ENCODE results near the gene SLC35F3.

SLC35F3 gene

DNA sequence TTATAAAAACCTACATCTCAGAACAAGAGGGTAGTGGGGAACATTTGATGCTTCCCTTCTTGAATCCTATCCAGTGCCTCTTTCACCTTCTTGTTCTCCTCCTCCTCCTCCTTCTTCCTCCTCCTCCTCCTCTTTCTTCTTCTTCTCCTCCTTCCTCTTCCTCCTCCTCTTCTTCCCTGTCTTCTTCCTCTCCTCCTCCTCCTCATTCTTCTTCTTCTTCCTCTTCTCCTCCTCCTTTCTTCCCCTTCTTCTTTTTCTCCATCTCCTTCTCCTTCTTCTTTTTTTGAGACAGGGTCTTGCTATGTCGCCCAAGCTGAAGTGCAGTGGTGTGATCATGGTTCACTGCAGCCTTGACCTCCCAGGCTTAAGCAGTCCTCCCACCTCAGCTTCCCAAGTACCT, 31.9 kb downstream of the SLC35F3 start:
- H3K27me3 Mint-ChIP-seq: peaks cover 8% of the 10 kb centered on the region
- no peaks in the 10 kb centered on the region for H3K36me3 Mint-ChIP-seq
- no peak for ATAC-seq (ENCODE audit: low read depth)
- no peaks in the 10 kb centered on the region for H3K4me1 Mint-ChIP-seq
- no peak for DNase-seq (ENCODE audit: low spot score in 2 of 2)
- H3K27ac Mint-ChIP-seq: no peak overlapping the region
- no peak overlapping the region for H3K4me3 Mint-ChIP-seq
- H3K9me3 Mint-ChIP-seq: peaks cover 4% of the 10 kb centered on the region

DNA sequence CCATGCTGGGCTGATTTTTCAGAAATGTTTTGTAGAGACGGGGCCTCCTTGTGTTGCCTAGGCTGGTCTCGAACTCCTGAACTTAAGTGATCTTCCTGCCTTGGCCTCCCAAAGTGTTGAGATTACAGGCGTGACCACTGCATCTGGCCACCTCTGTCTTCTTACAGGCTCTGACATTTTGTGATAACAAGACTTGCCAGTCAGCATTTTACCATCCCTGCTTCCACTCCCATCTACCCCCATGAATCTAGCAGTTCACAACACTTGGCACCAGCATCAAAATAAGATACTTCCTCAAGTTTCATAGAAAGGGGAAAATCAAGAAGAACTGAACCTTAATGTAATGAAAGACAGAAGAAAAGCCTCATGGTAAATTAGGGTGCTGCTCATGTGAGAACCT, 32.4 kb downstream of the SLC35F3 start:
- Mint-ChIP-seq H3K27me3 (peaks cover 8% of the 10 kb centered on the region), H3K4me1 (no peaks in the 10 kb centered on the region), H3K4me3 (no peak overlapping the region), H3K36me3 (no peaks in the 10 kb centered on the region), H3K27ac (no peak overlapping the region), H3K9me3 (peaks cover 4% of the 10 kb centered on the region)
- no peak for ATAC-seq (ENCODE audit: low read depth)
- DNase-seq (ENCODE audit: low spot score in 2 of 2): no peak

DNA sequence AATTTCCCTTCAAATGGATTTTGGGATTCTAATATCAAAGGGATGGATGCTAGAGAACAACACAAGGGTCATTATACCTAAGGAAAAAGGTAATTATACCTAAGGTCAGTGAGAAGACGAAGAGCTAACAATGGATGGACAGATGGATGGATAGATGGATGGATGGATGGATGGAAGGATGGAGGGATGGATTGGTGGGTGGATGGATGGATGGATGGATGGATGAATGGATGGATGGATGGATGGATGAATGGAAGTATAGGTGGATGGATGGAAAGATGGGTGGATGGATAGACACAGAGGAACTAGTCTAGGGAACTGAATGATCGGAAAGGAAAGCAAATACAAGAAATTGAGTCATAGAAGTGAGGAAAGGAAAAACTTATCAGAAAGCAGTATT, 34.0 kb downstream of the SLC35F3 start:
- no peak for ATAC-seq (ENCODE audit: low read depth)
- H3K4me3 Mint-ChIP-seq: no peak overlapping the region
- DNase-seq (ENCODE audit: low spot score in 2 of 2): no peak
- H3K4me1 Mint-ChIP-seq: no peaks in the 10 kb centered on the region
- peaks cover 8% of the 10 kb centered on the region for H3K27me3 Mint-ChIP-seq
- H3K27ac Mint-ChIP-seq: no peak overlapping the region
- no peaks in the 10 kb centered on the region for H3K36me3 Mint-ChIP-seq
- H3K9me3 Mint-ChIP-seq: peaks cover 4% of the 10 kb centered on the region

DNA sequence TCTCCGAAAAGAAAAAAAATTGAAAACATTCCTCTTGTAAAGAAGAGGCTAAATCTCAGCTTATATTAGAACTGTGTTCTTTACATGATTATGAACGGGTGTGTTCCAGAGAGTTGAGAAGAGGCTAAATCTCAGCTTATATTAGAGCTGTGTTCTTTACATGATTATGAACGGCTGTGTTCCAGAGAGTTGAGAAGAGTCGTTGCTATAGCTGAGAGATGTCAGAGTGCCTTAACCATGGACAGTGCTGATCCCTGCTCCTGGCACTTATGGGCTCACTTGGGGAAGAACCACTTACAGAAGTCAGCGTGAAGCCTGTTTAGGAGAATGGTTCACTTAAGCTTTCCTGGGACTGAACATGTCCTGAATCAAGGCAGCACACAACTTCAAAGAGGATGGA, 35.0 kb downstream of the SLC35F3 start:
- H3K4me1 Mint-ChIP-seq: no peaks in the 10 kb centered on the region
- no peak for ATAC-seq (ENCODE audit: low read depth)
- no peak overlapping the region for H3K4me3 Mint-ChIP-seq
- no peaks in the 10 kb centered on the region for H3K36me3 Mint-ChIP-seq
- no peak overlapping the region for H3K27ac Mint-ChIP-seq
- DNase-seq (ENCODE audit: low spot score in 2 of 2): no peak
- H3K9me3 Mint-ChIP-seq: peaks cover 4% of the 10 kb centered on the region
- peaks cover 8% of the 10 kb centered on the region for H3K27me3 Mint-ChIP-seq

DNA sequence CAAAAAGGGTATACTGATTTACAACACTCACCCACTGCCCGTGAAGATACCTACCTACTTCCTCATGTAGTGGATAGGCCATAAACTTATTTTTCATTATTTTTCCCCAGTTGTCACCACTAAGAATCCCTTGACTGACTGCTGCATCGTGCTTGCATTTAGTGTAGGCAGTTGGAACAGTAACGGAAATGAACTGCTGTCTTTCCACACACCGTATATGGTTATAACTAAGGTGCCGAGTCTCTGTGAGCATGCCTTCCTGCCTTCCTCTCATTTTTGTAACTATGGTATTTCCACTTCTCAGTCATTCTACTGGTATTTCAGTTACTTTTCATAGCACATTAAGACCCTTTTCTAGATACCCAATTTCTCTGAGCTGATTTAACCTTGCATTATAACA, 36.4 kb downstream of the SLC35F3 start:
- no peaks in the 10 kb centered on the region for H3K36me3 Mint-ChIP-seq
- no peak for ATAC-seq (ENCODE audit: low read depth)
- H3K9me3 Mint-ChIP-seq: peaks cover 4% of the 10 kb centered on the region
- DNase-seq (ENCODE audit: low spot score in 2 of 2): no peak
- no peaks in the 10 kb centered on the region for H3K4me1 Mint-ChIP-seq
- H3K27me3 Mint-ChIP-seq: peaks cover 8% of the 10 kb centered on the region
- H3K27ac Mint-ChIP-seq: no peak overlapping the region
- H3K4me3 Mint-ChIP-seq: no peak overlapping the region

DNA sequence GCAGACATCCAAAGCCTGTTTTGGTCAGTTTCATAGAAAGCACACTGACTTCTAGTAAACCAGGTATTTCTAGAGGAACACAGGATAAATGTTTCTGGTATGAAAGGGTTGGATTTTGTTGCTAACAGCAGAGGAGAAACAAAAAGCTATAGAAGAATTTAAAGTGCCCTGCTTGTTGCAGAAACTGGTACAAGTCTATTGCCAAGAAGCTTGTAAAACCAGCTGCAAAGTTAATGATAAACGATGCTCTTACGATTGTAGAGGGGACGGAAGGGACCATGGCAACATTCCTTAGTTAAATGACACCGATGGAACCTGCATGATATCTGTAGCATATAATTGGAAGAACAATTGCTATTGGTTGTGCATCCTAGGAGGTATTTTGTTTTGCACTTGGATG, 40.1 kb downstream of the SLC35F3 start:
- Mint-ChIP-seq H3K27ac (no peak overlapping the region), H3K9me3 (peaks cover 3% of the 10 kb centered on the region), H3K27me3 (peaks cover 6% of the 10 kb centered on the region), H3K4me3 (no peak overlapping the region), H3K4me1 (no peaks in the 10 kb centered on the region), H3K36me3 (no peaks in the 10 kb centered on the region)
- DNase-seq (ENCODE audit: low spot score in 2 of 2) (no peak), ATAC-seq (ENCODE audit: low read depth) (no peak)

- H3K4me1 Mint-ChIP-seq: no peaks in the 10 kb centered on the region
- H3K36me3 Mint-ChIP-seq: no peaks in the 10 kb centered on the region
- H3K27me3 Mint-ChIP-seq: peaks cover 6% of the 10 kb centered on the region
- DNase-seq (ENCODE audit: low spot score in 2 of 2) (no peak), ATAC-seq (ENCODE audit: low read depth) (no peak)
- no peak overlapping the region for H3K4me3 Mint-ChIP-seq
- H3K27ac Mint-ChIP-seq: no peak overlapping the region
- peaks cover 5% of the 10 kb centered on the region for H3K9me3 Mint-ChIP-seq
Observed at GRCh38 chr1:233945573-233945972, 41.1 kb downstream of the SLC35F3 start.

- H3K4me1 Mint-ChIP-seq: no peaks in the 10 kb centered on the region
- peaks cover 5% of the 10 kb centered on the region for H3K9me3 Mint-ChIP-seq
- no peak overlapping the region for H3K27ac Mint-ChIP-seq
- DNase-seq (ENCODE audit: low spot score in 2 of 2): no peak
- H3K36me3 Mint-ChIP-seq: no peaks in the 10 kb centered on the region
- H3K4me3 Mint-ChIP-seq: no peak overlapping the region
- H3K27me3 Mint-ChIP-seq: peaks cover 6% of the 10 kb centered on the region
- ATAC-seq (ENCODE audit: low read depth): no peak
Observed at GRCh38 chr1:233945979-233946378, 41.5 kb downstream of the SLC35F3 start.

- Mint-ChIP-seq H3K27ac (no peak overlapping the region), H3K4me1 (no peaks in the 10 kb centered on the region), H3K4me3 (no peak overlapping the region), H3K9me3 (peaks cover 7% of the 10 kb centered on the region), H3K27me3 (peaks cover 6% of the 10 kb centered on the region), H3K36me3 (no peaks in the 10 kb centered on the region)
- no peak for ATAC-seq (ENCODE audit: low read depth)
- no peak for DNase-seq (ENCODE audit: low spot score in 2 of 2)
Observed at GRCh38 chr1:233946724-233947123, 42.2 kb downstream of the SLC35F3 start.

DNA sequence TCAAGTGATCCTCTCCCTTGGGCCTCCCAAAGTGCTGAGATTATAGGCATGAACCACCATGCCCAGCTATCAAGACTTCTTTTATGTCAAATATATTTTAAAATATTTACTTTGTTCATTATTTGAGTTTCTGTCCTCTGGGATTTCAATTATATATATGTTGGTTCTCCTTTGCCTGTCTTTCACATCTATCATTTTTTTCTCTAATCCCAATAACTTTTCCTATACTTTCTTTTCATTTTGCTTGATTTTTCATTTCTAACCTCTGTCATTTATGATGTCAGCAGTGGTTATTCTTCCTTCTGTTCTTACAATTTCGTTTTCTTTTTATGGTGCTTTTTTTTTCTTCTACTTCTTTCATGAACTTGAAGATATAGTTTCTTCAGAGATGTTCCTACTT, 47.3 kb downstream of the SLC35F3 start:
- no peaks in the 10 kb centered on the region for H3K36me3 Mint-ChIP-seq
- H3K27ac Mint-ChIP-seq: no peak overlapping the region
- peaks cover 3% of the 10 kb centered on the region for H3K27me3 Mint-ChIP-seq

DNA sequence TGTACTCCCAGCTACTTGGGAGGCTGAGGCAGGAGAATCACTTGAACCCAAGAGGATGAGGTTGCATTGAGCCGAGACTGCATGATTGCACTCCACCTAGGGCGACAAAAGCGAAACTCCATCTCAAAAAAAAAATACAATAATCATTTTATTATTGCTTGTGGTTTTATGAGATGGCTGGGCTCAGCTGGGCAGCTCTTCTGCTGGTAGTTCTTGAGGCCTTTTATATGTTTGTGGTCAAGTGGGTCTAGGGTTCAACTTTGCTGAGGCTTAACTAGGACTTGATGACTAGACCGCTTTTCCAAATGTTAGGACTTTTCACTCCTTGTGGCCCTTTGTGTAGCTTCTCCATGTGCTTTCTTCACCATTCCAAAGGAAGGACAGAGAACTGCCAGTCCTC, 53.2 kb downstream of the SLC35F3 start:
- H3K9me3 Mint-ChIP-seq: peaks cover 2% of the 10 kb centered on the region
- no peaks in the 10 kb centered on the region for H3K36me3 Mint-ChIP-seq
- no peaks in the 10 kb centered on the region for H3K4me1 Mint-ChIP-seq
- DNase-seq (ENCODE audit: low spot score in 2 of 2): no peak
- H3K4me3 Mint-ChIP-seq: no peak overlapping the region
- H3K27ac Mint-ChIP-seq: no peak overlapping the region
- ATAC-seq (ENCODE audit: low read depth): no peak
- H3K27me3 Mint-ChIP-seq: no peaks in the 10 kb centered on the region

More for the DNA sequence above, 47.3 kb downstream of the SLC35F3 start:
- no peak for ATAC-seq (ENCODE audit: low read depth)
- no peak overlapping the region for H3K4me3 Mint-ChIP-seq
- peaks cover 10% of the 10 kb centered on the region for H3K9me3 Mint-ChIP-seq
- DNase-seq (ENCODE audit: low spot score in 2 of 2): no peak
- H3K4me1 Mint-ChIP-seq: no peaks in the 10 kb centered on the region

DNA sequence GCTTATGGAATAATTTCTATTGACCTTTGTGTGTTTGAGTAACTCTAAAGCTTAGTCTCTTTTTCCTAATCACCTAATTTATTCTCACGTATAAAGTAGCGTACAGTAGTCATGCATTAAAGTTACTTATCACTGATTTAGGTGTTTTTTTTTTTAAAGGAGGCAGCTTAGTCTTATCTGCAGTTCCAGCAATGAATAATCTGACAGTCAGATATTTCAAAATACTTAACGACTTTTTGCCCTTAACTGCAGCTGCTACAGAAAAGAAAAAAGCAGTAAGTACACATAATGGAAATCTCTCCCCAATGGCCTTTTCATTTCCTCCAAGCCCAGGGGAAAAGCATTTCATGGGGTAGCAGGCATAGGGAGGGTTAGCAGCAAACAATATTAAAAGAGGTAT, 54.6 kb downstream of the SLC35F3 start:
- no peak for ATAC-seq (ENCODE audit: low read depth)
- no peaks in the 10 kb centered on the region for H3K36me3 Mint-ChIP-seq
- peaks cover 2% of the 10 kb centered on the region for H3K9me3 Mint-ChIP-seq
- no peak overlapping the region for H3K27ac Mint-ChIP-seq
- H3K27me3 Mint-ChIP-seq: no peaks in the 10 kb centered on the region
- DNase-seq (ENCODE audit: low spot score in 2 of 2): no peak
- H3K4me1 Mint-ChIP-seq: no peaks in the 10 kb centered on the region
- no peak overlapping the region for H3K4me3 Mint-ChIP-seq

DNA sequence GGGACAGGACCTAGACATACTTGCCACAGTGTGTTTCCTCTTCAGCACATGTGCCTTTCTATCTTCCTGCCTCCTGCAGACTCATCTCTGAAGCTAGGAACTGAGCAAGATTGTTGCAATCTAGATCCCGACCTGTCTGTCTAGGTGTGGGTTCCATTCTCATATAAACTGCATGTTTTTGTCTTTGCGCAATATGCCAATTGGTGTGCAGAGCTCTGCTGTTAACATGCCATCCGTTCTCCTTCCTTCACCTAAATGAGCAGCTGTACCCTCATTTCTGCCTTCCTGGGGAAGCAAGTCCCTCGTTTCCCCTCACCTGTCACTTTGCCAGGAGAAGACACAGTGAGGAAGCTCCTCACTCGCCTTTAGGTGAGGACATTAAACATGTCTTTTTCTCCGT, 55.5 kb downstream of the SLC35F3 start:
- Mint-ChIP-seq H3K9me3 (peaks cover 5% of the 10 kb centered on the region), H3K4me1 (no peaks in the 10 kb centered on the region), H3K36me3 (no peaks in the 10 kb centered on the region), H3K27ac (no peak overlapping the region), H3K27me3 (no peaks in the 10 kb centered on the region), H3K4me3 (no peak overlapping the region)
- DNase-seq (ENCODE audit: low spot score in 2 of 2) (no peak), ATAC-seq (ENCODE audit: low read depth) (no peak)

GRCh38 chr1:233960386-233960785, 55.9 kb downstream of the SLC35F3 start:
- no peak for DNase-seq (ENCODE audit: low spot score in 2 of 2)
- Mint-ChIP-seq H3K27ac (no peak overlapping the region), H3K4me1 (no peaks in the 10 kb centered on the region), H3K9me3 (peaks cover 5% of the 10 kb centered on the region), H3K4me3 (no peak overlapping the region), H3K36me3 (no peaks in the 10 kb centered on the region), H3K27me3 (no peaks in the 10 kb centered on the region)
- no peak for ATAC-seq (ENCODE audit: low read depth)

- Mint-ChIP-seq H3K36me3 (no peaks in the 10 kb centered on the region), H3K27ac (no peak overlapping the region), H3K4me1 (no peaks in the 10 kb centered on the region), H3K27me3 (no peaks in the 10 kb centered on the region), H3K9me3 (peaks cover 5% of the 10 kb centered on the region), H3K4me3 (no peak overlapping the region)
- no peak for ATAC-seq (ENCODE audit: low read depth)
- no peak for DNase-seq (ENCODE audit: low spot score in 2 of 2)
Observed at GRCh38 chr1:233962878-233963277, 58.4 kb downstream of the SLC35F3 start.

DNA sequence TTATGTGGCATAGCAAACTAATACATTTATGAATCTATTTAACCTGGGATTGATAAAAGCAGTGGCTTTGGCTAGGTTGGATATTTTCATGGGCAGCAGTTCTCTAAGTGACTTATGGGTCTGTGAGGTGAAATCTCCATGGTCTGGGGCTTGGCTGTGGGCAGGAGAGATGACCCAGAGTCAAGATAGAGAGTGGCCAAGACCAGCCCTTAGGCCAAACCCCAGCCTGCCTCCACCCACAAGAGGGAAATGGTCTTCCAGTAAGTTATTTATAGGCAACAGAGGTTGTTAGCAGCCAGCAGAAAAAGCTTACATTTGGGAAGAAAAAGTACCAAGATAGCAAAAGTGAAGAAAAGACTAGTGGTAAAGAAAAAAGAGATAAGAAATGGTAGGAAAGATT, 61.4 kb downstream of the SLC35F3 start:
- Mint-ChIP-seq H3K36me3 (no peaks in the 10 kb centered on the region), H3K27me3 (peaks cover 2% of the 10 kb centered on the region), H3K4me3 (no peak overlapping the region), H3K4me1 (no peaks in the 10 kb centered on the region), H3K9me3 (peaks cover 3% of the 10 kb centered on the region), H3K27ac (no peak overlapping the region)
- DNase-seq (ENCODE audit: low spot score in 2 of 2): no peak
- no peak for ATAC-seq (ENCODE audit: low read depth)

Data from memory B cell (primary cell).